H1 (cell line): ENCODE data around the gene RELCH. TPM values are rescaled to one million over a fixed set of nuclear protein-coding genes. Genes with fewer than 3 reads are reported as not detected.

Experiments
- CTCF ChIA-PET: fragments of 300-600 bp; sonication (Branson Sonifier 250); formaldehyde crosslinking; loops from one replicate; lab custom pipeline; 2021; ENCODE audit not compliant: partially characterized antibody; lab: Charles Lee
- POLR2A ChIA-PET: fragments of 300-600 bp; sonication (Branson Sonifier 250); formaldehyde crosslinking; loops from one replicate; lab custom pipeline; 2021; ENCODE audit warnings: inconsistent platforms; ENCODE audit not compliant: partially characterized antibody; lab: Charles Lee
- DNase-seq, 2 experiments: peaks; one replicate each; pipeline versions ENCODE4 v3.0.0 to v3.0.0-alpha.2; 2010 to 2022; ENCODE audit warnings: low spot score in 2 of 2, low read depth in 1 of 2, mixed read lengths in 1 of 2
- FAIRE-seq: peaks from 2 replicates; lab custom pipeline; 2011; peaks lifted over from hg19 to GRCh38; lab: Jason Lieb, UNC
- H2AFZ ChIP-seq: 2 replicates; pipeline ENCODE4 v1.8.1; 2012; ENCODE audit warnings: low read length, inconsistent platforms
- H2AK5ac ChIP-seq: 2 replicates; pipeline ENCODE4 v1.6.1; 2013; ENCODE audit warnings: low read depth, low read length
- H2BK120ac ChIP-seq: replicated peaks from 2 replicates; pipeline ENCODE3; 2013; ENCODE audit warnings: low read depth, low read length, inconsistent platforms
- H2BK12ac ChIP-seq: 2 replicates; pipeline ENCODE4 v1.6.1; 2013; ENCODE audit warnings: low read depth, low read length
- H2BK15ac ChIP-seq: 2 replicates; pipeline ENCODE4 v1.6.1; 2013; ENCODE audit warnings: low read length
- H2BK20ac ChIP-seq: 2 replicates; pipeline ENCODE4 v1.6.1; 2013; ENCODE audit warnings: low read length
- H2BK5ac ChIP-seq: 2 replicates; pipeline ENCODE4 v1.6.1; 2013; ENCODE audit warnings: low read depth, low read length
- H3K14ac ChIP-seq: 2 replicates; pipeline ENCODE4 v1.6.1; 2013; ENCODE audit warnings: inconsistent platforms; ENCODE audit not compliant: insufficient read length
- H3K18ac ChIP-seq: 2 replicates; pipeline ENCODE4 v1.6.1; 2013; ENCODE audit warnings: low read length; ENCODE audit errors: extremely low read depth
- H3K23ac ChIP-seq: 2 replicates; pipeline ENCODE4 v1.6.1; 2013; ENCODE audit warnings: inconsistent platforms; ENCODE audit not compliant: insufficient read length
- H3K23me2 ChIP-seq: 2 replicates; pipeline ENCODE4 v1.6.1; 2013; ENCODE audit warnings: low read depth, low read length
- H3K27ac ChIP-seq: 2 replicates; pipeline ENCODE4 v1.6.1; 2011; ENCODE audit warnings: low read depth, low read length, inconsistent platforms
- H3K27me3 ChIP-seq, 4 experiments: replicated peaks in 1 of 4; 1 replicate in 1 of 4; 2 replicates in 3 of 4; pipeline versions ENCODE4 v1.6.1 to v1.8.1; 2011 to 2013; ENCODE audit warnings: low read length in 3 of 4, mild to moderate bottlenecking in 3 of 4, inconsistent platforms in 2 of 4, mixed read lengths in 2 of 4, moderate library complexity in 1 of 4; ENCODE audit not compliant: control insufficient read depth in 3 of 4, insufficient read depth in 3 of 4; ENCODE audit errors: extremely low read depth in 1 of 4
- H3K36me3 ChIP-seq, 4 experiments: 2 replicates each; pipeline versions ENCODE4 v1.6.1 to v1.8.1; 2011 to 2013; ENCODE audit warnings: mild to moderate bottlenecking in 4 of 4, low read length in 3 of 4, moderate library complexity in 2 of 4, control low read depth in 1 of 4, inconsistent platforms in 1 of 4; ENCODE audit not compliant: insufficient read depth in 4 of 4, control insufficient read depth in 2 of 4
- H3K4ac ChIP-seq: replicated peaks from 2 replicates; pipeline ENCODE3; 2013; ENCODE audit warnings: low read length, low read depth, mixed read lengths, inconsistent platforms; ENCODE audit not compliant: insufficient read length
- H3K4me1 ChIP-seq, 4 experiments: replicated peaks in 1 of 4; 1 replicate in 1 of 4; 2 replicates in 3 of 4; pipeline versions ENCODE4 v1.6.1 to v1.8.1; 2011 to 2013; ENCODE audit warnings: low read length in 3 of 4, inconsistent platforms in 2 of 4, mixed read lengths in 1 of 4; ENCODE audit not compliant: insufficient read depth in 4 of 4, control insufficient read depth in 3 of 4
- H3K4me2 ChIP-seq, 2 experiments: 2 replicates each; pipeline versions ENCODE4 v1.6.1 to v1.8.1; 2011 to 2013; ENCODE audit warnings: low read depth in 2 of 2, low read length in 2 of 2, control low read depth in 1 of 2, inconsistent platforms in 1 of 2, mild to moderate bottlenecking in 1 of 2; ENCODE audit not compliant: insufficient read depth in 1 of 2
- H3K4me3 ChIP-seq, 4 experiments: fragments of 200-600, 300-600 bp in 1 of 4; sonication (generic), shearing (Covaris generic), sonication (Bioruptor Twin) in 1 of 4; 2 replicates each; pipeline versions ENCODE4 v1.5.1 to v1.8.1; 2011 to 2016; ENCODE audit warnings: low read length in 4 of 4, low read depth in 3 of 4, control low read depth in 2 of 4, inconsistent platforms in 2 of 4, mild to moderate bottlenecking in 2 of 4, mixed read lengths in 1 of 4, moderate library complexity in 1 of 4; ENCODE audit not compliant: insufficient read depth in 2 of 4; ENCODE audit errors: extremely low read depth in 1 of 4
- H3K56ac ChIP-seq: replicated peaks from 2 replicates; pipeline ENCODE3; 2013; ENCODE audit warnings: low read depth, mild to moderate bottlenecking, mixed read lengths, low read length, inconsistent platforms; ENCODE audit not compliant: insufficient read length
- H3K79me1 ChIP-seq: 2 replicates; pipeline ENCODE4 v1.6.1; 2013; ENCODE audit warnings: low read depth, low read length, control low read depth
- H3K79me2 ChIP-seq, 2 experiments: 2 replicates each; pipeline versions ENCODE4 v1.6.1 to v1.8.1; 2012 to 2013; ENCODE audit warnings: low read length in 2 of 2, mild to moderate bottlenecking in 2 of 2, inconsistent platforms in 1 of 2; ENCODE audit not compliant: insufficient read depth in 2 of 2, control insufficient read depth in 1 of 2
- H3K9ac ChIP-seq, 4 experiments: replicated peaks in 1 of 4; 1 replicate in 1 of 4; 2 replicates in 3 of 4; pipeline versions ENCODE4 v1.6.1 to v1.8.1; 2011 to 2013; ENCODE audit warnings: low read depth in 3 of 4, low read length in 3 of 4, control low read depth in 2 of 4, mild to moderate bottlenecking in 2 of 4, moderate library complexity in 2 of 4, inconsistent platforms in 1 of 4; ENCODE audit errors: extremely low read depth in 1 of 4
- H3K9me3 ChIP-seq, 2 experiments: 2 replicates each; pipeline versions ENCODE4 v1.6.1 to v1.8.1; 2012 to 2013; ENCODE audit warnings: mild to moderate bottlenecking in 2 of 2, moderate library complexity in 2 of 2, control low read depth in 1 of 2, inconsistent platforms in 1 of 2, low read depth in 1 of 2, low read length in 1 of 2, mixed read lengths in 1 of 2; ENCODE audit not compliant: insufficient read depth in 2 of 2
- H4K20me1 ChIP-seq, 2 experiments: replicated peaks in 1 of 2; 2 replicates each; pipeline versions ENCODE3 to v1.8.1; 2011 to 2013; ENCODE audit warnings: inconsistent platforms in 2 of 2, low read length in 2 of 2, mild to moderate bottlenecking in 1 of 2; ENCODE audit not compliant: insufficient read depth in 2 of 2, control insufficient read depth in 1 of 2
- H4K5ac ChIP-seq: 2 replicates; pipeline ENCODE4 v1.6.1; 2013; ENCODE audit warnings: low read length, low read depth, mixed read lengths, inconsistent platforms; ENCODE audit not compliant: insufficient read length
- H4K8ac ChIP-seq: 2 replicates; pipeline ENCODE4 v1.8.0; 2013; ENCODE audit warnings: mild to moderate bottlenecking, moderate library complexity, low read length, inconsistent platforms; ENCODE audit not compliant: insufficient read depth; ENCODE audit errors: extremely low read depth
- H4K91ac ChIP-seq: replicated peaks from 2 replicates; pipeline ENCODE3; 2013; ENCODE audit warnings: low read length, mixed read lengths, inconsistent platforms; ENCODE audit not compliant: insufficient read length
- CREB1 ChIP-seq: IDR thresholded peaks from 2 replicates; pipeline ENCODE4 v1.6.1; 2012; ENCODE audit warnings: inconsistent platforms
- E2F6 ChIP-seq: IDR thresholded peaks from 2 replicates; pipeline ENCODE4 v1.6.1; 2012; ENCODE audit warnings: inconsistent platforms
- KDM1A ChIP-seq: fragments of 200-600, 300-600 bp; sonication (generic); IDR thresholded peaks from 2 replicates; pipeline ENCODE4 v1.7.1; 2016; ENCODE audit warnings: mild to moderate bottlenecking, low read length, borderline replicate concordance
- NRF1 ChIP-seq: IDR thresholded peaks from 2 replicates; pipeline ENCODE4 v1.6.1; 2011; ENCODE audit warnings: mild to moderate bottlenecking, low read depth, low read length, improper control_type of control experiment
- RBBP5 ChIP-seq: IDR thresholded peaks from 2 replicates; pipeline ENCODE4 v1.7.1; 2012; ENCODE audit warnings: low read depth, mild to moderate bottlenecking, inconsistent platforms, low read length, moderate library complexity, borderline replicate concordance
- TAF1 ChIP-seq: IDR thresholded peaks from 2 replicates; pipeline ENCODE4 v1.6.1; 2011; ENCODE audit warnings: mild to moderate bottlenecking, low read depth, low read length
- WGBS, 2 experiments: shearing (Covaris generic) in 1 of 2; methylation state at CpG; one replicate each; pipeline versions ENCODE4 v1.1.6 to v1.1.7; 2013 to 2015; ENCODE audit warnings: low lambda C conversion rate in 2 of 2, mixed read lengths in 2 of 2, inconsistent platforms in 1 of 2, low coverage in 1 of 2, missing lambda C conversion rate in 1 of 2; ENCODE audit not compliant: insufficient replicate concordance in 2 of 2, insufficient coverage in 1 of 2, insufficient read length in 1 of 2; ENCODE audit errors: extremely low coverage in 1 of 2, missing lambda C conversion rate in 1 of 2; 5-methylcytosine and 5-hydroxymethylcytosine counted together
- polyA plus RNA-seq, 7 experiments: library from polyadenylated mRNA; depleted of rRNA in 3 of 7; stranded (reverse) in 5 of 7; unstranded in 2 of 7; fragments of >200 nt in 5 of 7; fragments of 200-250 nt in 2 of 7; gene quantifications; 1 replicate in 5 of 7; 2 replicates in 1 of 7; 4 replicates in 1 of 7; pipeline versions ENCODE4 v1.2.1 to v1.2.3, GENCODE V29; 2011 to 2013; ENCODE audit warnings: missing spikeins in 2 of 7, mixed read lengths in 2 of 7
- total RNA-seq: library from RNA; stranded (reverse); fragmentation: NEBNext Ultra II Directional; extraction: Animal tissue kit (Norgen Biotek cat#: 25700); gene quantifications from 2 replicates; pipeline ENCODE4 v1.2.1, GENCODE V29; 2021

RELCH gene
- total and polyA plus RNA-seq, 2 of the 8 experiments (the other 6 are each of a cell fraction or from before 2014, with no cell fraction given): 7.3 to 26.9 TPM

- Histone ChIP-seq H4K5ac (no peak overlapping the region), H3K4me1 (no peaks in the 10 kb centered on the region), H4K91ac (no peak overlapping the region), H3K36me3 (peaks cover 0 to 18% (median 3%) of the 10 kb centered on the region in 4 experiments; a peak in 3 of 8 replicates), H3K9me3 (no peaks in the 10 kb centered on the region), H3K4me2 (no peak overlapping the region), H2BK15ac (no peak overlapping the region), H3K23me2 (no peaks in the 10 kb centered on the region), H2BK120ac (no peak overlapping the region), H3K56ac (no peak overlapping the region), H3K27me3 (peaks cover 0 to 1% (median 0%) of the 10 kb centered on the region in 4 experiments; a peak in 1 of 7 replicates), H3K4me3 (no peak overlapping the region), H2AFZ (no peak overlapping the region), H2BK20ac (no peak overlapping the region), H3K4ac (no peak overlapping the region), H3K18ac (no peak overlapping the region), H2BK12ac (no peak overlapping the region), H3K79me2 (no peaks in the 10 kb centered on the region), H3K23ac (no peak overlapping the region), H2BK5ac (no peak overlapping the region), H2AK5ac (no peak overlapping the region), H4K8ac (no peak overlapping the region), H3K14ac (no peak overlapping the region), H3K79me1 (no peaks in the 10 kb centered on the region), H4K20me1 (no peaks in the 10 kb centered on the region), H3K27ac (no peak overlapping the region), H3K9ac (peak overlapping the region in 1 of 4 experiments; percentile 49; a peak in 1 of 7 replicates)
- TF ChIP-seq RBBP5 (no peak), TAF1 (no peak), E2F6 (no peak), CREB1 (no peak), KDM1A (no peak), NRF1 (no peak)
- DNase-seq: no peak
- CTCF ChIA-PET: interaction anchor here (1.0 kb wide), 1 partner anchor 285 kb away, joined by 3 read pairs; no protein-coding TSS in a partner anchor
- 90% methylated on average over 3 of the region's 3 CpGs; no CpG with 5 or more reads in 1 of the 2 experiments for WGBS, 2 experiments
- FAIRE-seq: no peak
- POLR2A ChIA-PET: no interaction called here
Measured at GRCh38 chr18:62300359-62300963, 113.4 kb downstream of the RELCH start.
